Kasumi-1 (cell line): Measurements from ENCODE around the gene DOK6.

Source experiments
- DNase-seq, 2 experiments: peaks; one replicate each; lab custom pipeline; 2025; lab: John Stamatoyannopoulos, UW

DOK6 gene

DNA sequence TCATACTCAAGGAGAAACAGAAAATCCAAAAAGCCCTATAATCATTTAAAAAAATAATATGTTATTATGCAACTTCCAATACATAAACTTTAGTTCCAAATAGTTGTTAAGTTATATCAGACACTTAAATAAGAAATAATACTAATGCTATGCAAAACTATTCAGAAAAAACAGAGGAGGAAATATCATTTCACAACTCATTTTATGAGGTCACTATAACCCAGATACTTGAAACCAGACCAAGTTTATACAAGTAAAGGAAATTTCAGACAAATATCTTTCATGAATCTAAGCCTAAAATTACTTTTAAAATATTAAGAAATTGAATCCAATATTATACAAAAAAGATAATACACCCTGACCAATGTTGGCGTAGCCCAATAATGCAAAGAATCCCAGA is 286.2 kb downstream of the DOK6 start:
- no peak for DNase-seq

DNA sequence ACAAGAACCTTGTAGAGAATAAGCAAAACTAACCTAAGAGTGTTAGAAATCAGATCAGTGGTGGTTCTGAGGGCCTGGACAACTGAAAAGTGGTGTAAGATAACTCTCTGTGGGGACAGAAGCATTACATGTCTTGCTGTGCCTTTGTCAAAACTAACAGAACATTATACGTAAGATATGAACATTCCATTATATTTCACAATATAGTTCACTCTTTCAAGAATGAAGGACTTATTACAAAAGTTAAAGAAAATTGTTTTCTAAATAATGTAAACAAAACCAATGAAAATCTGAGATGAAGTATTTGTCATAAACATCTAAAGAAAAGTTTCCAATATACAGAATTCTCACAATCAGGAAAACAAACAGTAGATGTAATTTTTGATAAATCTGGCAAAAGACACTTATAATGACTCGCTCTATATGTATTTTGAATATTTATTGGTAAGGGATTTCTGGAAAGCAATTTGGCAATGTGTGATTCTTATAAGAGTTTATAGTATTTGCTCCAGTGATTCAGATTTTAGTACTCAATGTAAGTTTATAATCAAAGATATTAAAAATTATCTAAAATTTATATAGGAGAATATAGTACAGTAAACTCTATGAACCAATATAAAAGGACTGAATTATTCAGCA is 288.6 kb downstream of the DOK6 start:
- no peak for DNase-seq

GRCh38 chr18:69691008-69691760 is 290.5 kb downstream of the DOK6 start:
- no peak for DNase-seq

DNA sequence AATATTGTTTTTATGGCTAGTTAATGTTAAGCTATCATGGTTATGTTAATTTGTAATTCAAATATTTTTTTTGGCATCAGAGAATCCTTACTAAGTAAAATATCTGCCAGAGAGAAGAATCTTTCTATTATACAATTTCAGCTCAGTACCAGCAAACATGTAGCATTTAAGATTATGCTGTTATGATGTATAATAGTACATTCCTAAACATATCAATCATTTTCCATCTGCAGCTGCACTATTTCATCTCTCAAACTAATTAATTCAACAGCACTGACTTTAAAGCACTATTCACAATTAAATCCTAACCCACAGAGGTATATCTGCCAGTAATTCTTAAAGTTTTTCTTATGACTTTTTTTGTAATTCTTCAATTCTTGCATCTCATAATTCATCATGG is 296.4 kb downstream of the DOK6 start:
- no peak for DNase-seq

- no peak for DNase-seq
These were observed 297.0 kb downstream of the DOK6 start for GRCh38 chr18:69697689-69698088.

GRCh38 chr18:69701305-69701704 is 300.6 kb downstream of the DOK6 start:
- no peak for DNase-seq

DNA sequence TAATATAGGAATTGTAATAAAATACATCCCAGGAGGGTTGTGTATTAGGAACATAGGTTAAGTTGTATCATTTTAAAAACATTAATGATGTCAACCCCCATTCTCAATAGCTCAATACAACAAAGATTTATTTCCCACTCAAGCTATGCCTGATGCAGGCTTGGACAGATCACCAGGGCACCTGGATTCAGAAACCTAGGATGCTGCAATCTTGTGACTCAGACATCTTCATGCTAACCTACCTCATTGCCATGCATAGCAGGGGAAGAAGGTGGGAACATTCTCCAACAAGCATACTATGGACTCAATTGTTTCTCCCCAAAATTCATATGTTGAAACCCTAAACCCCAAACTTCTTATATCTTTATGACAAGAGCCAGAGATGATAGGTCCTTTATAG is 302.8 kb downstream of the DOK6 start:
- no peak for DNase-seq

DNA sequence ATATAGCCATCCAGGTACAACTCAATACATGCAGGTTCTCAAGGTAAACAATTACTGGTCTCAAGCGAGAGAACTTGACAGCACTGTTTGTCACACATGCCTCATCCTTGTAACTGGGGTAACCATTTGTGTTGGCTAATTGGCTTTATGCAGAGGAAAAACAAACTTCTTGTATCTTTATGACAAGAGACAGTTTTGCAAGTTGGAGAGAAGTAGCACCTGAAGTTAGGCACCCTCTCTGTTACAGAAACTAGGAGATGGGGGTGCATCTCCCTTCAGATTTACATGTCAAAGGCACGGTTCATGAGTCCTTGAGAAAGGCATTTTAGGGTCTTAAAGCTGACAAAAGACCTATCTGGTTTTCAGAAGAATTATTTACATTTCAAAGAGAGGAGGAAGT is 305.3 kb downstream of the DOK6 start:
- no peak for DNase-seq

- DNase-seq, result no peak
These were observed 308.2 kb downstream of the DOK6 start for GRCh38 chr18:69708844-69709243.

DNA sequence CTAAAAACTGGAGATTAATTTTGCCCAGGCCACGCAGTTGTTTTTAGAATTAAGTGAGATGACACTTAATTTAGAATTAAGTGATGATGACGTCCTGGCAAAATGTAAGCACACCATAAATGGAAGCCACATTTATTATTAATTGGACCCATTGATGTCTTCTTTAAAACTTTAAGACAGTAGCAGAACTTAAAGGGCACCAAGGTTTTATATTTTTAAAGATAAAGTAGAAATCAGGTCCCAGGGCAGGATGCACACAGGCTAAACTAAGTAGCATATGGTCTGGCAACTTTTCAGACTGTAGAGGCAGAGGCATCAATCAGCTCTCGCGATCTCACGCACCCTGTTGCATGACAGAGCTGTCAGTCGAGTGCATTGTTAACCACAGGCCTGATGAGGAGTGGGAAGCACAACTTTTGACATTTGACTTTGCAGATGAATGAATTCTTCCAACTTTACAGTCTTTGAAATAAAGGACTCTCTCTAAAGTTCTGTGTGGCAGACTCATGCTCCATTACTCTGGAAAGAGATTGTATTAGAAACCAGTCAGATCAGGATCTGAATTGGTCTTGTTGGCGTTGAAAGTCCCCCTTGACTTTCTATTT is 314.6 kb downstream of the DOK6 start:
- no peak for DNase-seq

- no peak for DNase-seq
These were observed 316.9 kb downstream of the DOK6 start for GRCh38 chr18:69717586-69717985.

DNA sequence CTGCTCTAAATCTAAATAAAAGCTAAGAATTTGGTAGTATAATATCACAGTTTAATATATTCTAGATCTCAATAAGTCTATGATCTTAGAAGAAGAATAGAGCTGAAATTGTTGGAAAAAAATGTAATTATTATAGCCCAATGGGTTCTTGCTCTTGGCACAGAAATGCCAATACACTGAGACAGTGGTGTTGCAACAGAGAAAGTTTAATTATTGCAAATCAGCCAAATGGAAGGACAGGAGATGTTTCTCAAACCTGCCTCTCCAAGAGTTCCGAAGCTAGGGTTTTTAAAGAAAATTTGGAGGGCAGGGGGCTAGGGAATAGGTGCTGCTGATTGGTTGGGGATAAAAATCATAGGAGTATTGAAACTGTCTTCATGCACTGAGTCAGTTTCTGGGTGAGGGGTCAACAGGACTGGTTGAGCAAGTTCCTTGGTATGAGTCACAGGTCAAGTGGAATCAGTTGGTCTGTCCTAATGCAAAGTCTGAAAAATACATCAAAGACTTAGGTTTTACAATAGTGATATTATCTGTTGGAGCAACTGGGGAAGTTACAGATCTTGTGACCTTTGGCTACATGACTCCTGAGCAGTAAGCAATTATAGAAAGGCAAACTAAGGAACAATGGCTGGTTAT is 318.3 kb downstream of the DOK6 start:
- DNase-seq, result no peak

- no peak for DNase-seq
These were observed 319.7 kb downstream of the DOK6 start for GRCh38 chr18:69720422-69720821.

- DNase-seq, result no peak
These were observed 322.7 kb downstream of the DOK6 start for GRCh38 chr18:69723434-69723833.

DNA sequence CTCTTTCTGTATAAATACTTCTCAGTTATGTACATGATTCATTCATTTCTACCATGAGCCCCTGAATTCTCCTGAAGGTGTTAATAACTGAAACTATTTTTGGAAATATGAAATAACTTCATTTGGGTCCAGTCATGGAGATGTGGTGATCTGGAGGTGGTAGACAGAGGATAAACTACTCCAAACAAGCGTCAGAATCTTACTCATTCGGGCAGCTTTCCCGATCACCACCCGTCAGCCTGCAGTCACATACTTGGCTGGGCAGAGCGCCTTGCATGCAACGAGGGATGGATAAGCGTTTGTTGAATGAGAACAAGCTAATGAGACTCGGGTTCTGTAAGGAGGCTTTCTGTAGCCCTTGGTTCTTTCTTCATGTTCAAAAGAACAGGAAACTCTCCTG is 324.3 kb downstream of the DOK6 start:
- DNase-seq, result no peak

DNA sequence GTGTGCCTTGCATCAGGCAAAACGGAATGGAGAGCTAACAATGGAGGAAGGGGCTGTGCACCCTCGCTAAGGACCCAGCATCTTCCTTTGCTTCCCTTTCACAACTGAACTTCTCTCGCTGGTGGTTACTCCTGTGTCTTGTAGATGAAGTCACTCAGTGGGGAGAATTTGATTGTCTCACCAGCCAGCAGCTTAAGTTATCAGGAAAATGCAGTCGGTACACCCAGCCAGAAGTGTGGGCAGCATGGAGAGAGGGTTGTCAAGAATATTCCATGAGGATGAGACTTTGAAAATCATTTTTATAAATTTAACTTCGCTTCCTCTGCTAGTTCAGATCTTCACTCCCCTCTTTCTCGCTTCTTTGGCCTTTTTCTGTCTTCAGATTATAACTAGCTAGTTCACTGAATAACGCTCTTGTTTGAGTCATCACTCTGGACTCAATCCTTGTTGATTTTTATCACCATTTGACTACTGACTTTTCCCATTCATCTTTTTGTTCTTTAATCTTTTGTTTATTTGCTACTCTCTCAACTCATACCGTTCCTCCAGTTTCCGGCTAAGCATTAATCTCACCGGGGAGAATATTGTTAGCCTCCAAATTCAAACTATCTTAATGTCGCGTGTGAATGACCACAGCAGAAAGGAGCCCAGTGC is 325.3 kb downstream of the DOK6 start:
- no peak for DNase-seq

DNA sequence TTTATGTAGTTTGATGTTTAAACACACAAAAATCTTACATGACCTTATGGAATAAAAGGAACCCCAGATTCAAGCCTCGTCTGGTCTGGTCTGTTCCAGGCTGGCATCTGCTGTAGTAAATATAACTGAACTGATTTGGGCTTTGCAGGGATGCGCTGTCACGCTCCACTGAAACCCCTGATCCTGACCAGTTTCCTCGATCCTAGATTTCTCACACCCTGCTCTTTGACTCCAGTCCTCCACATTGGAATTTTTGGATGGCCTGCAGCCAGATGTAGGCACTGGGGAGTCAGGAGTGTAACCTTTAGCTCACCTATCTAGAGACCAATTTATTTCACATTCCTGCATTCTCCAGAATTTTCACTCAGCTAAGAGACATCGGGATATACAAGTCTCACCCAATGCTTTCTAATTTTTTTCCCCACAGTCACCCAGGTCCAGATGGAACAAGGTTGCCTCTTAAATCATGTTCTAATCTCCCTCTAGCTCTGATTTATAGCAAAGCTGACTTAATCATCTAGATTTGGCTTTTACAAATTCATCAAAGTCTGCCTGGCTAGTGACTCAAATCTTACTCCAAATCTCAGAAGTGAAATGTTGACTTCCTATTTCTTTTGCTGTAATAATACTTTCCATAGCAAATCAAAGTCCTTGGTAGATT is 327.4 kb downstream of the DOK6 start:
- no peak for DNase-seq

- no peak for DNase-seq
These were observed 330.0 kb downstream of the DOK6 start for GRCh38 chr18:69730664-69731063.

- DNase-seq, result no peak
These were observed 333.8 kb downstream of the DOK6 start for GRCh38 chr18:69734536-69734935.

GRCh38 chr18:69736730-69737129 is 336.0 kb downstream of the DOK6 start:
- no peak for DNase-seq

GRCh38 chr18:69737851-69738250 is 337.2 kb downstream of the DOK6 start:
- DNase-seq, result no peak

- DNase-seq, result no peak
These were observed 346.7 kb downstream of the DOK6 start for GRCh38 chr18:69747388-69747787.
